Putamen (tissue), 1 donor: ENCODE measurements around the gene RHO.

ENCODE experiments used
- DNase-seq: peaks from one replicate; pipeline ENCODE4 v3.0.0-alpha.2; 2016; ENCODE audit warnings: low spot score

RHO gene

GRCh38 chr3:129519896-129520715, 8.3 kb upstream of the RHO start:
- DNase-seq: no peak

DNA sequence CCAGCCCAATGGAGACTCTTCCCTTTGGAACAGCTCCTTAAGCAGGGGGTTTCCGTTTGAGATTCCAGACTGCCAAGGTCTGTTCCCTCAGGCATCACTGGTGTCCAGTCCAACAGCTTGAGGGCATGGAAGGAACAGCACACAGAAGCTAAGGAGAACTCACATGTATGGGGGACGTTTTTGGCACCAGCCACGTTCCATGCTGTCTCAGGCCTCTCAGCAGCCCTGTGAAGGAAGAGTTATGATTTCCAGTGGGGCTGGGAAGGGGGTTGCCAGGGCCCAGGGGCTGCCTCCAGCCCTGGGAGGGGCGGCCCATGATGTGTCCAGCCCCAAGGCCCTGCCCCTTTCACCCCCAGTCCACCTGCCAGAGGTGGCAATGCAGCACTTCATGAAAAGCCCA, 7.5 kb upstream of the RHO start:
- no peak for DNase-seq

GRCh38 chr3:129521611-129522010, 6.8 kb upstream of the RHO start:
- DNase-seq: no peak

- no peak for DNase-seq
Measured at GRCh38 chr3:129522953-129523352, 5.5 kb upstream of the RHO start.

GRCh38 chr3:129524081-129524480, 4.4 kb upstream of the RHO start:
- no peak for DNase-seq

GRCh38 chr3:129525341-129525968, 3.0 kb upstream of the RHO start:
- no peak for DNase-seq

GRCh38 chr3:129526121-129526900, 2.1 kb upstream of the RHO start:
- no peak for DNase-seq

DNA sequence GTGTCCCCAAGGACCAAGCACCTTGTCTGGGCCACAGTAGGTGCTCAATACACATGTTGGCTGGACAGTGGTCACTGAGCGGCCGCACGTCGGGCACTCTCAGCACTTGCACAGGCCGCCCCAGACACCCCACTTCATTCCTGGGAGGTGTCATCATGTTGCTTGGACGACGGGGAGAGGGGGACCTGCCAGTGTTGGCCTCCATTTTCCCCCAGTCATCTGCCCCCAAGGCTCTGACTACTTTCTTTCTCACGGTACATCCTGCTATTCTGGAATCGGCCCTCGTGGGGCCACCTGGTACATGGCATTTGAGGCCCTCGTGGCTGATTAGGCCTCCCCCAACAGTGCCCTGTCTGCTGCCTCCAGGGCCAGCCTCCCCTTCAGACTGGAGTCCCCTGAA, 1.2 kb upstream of the RHO start:
- no peak for DNase-seq

GRCh38 chr3:129529436-129530210, 1.2 kb downstream of the RHO start:
- DNase-seq: no peak

DNA sequence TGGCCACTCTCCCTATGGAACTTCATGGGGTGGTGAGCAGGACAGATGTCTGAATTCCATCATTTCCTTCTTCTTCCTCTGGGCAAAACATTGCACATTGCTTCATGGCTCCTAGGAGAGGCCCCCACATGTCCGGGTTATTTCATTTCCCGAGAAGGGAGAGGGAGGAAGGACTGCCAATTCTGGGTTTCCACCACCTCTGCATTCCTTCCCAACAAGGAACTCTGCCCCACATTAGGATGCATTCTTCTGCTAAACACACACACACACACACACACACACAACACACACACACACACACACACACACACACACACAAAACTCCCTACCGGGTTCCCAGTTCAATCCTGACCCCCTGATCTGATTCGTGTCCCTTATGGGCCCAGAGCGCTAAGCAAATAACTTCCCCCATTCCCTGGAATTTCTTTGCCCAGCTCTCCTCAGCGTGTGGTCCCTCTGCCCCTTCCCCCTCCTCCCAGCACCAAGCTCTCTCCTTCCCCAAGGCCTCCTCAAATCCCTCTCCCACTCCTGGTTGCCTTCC, 1.9 kb downstream of the RHO start:
- DNase-seq: no peak

GRCh38 chr3:129530821-129531220, 2.4 kb downstream of the RHO start:
- no peak for DNase-seq

DNA sequence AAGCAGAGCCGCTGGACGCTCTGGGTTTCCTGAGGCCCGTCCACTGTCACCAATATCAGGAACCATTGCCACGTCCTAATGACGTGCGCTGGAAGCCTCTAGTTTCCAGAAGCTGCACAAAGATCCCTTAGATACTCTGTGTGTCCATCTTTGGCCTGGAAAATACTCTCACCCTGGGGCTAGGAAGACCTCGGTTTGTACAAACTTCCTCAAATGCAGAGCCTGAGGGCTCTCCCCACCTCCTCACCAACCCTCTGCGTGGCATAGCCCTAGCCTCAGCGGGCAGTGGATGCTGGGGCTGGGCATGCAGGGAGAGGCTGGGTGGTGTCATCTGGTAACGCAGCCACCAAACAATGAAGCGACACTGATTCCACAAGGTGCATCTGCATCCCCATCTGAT, 3.3 kb downstream of the RHO start:
- DNase-seq: no peak

GRCh38 chr3:129532261-129532660, 3.8 kb downstream of the RHO start:
- DNase-seq: no peak

GRCh38 chr3:129533406-129533805, 5.0 kb downstream of the RHO start:
- DNase-seq: no peak

GRCh38 chr3:129534428-129535027, 6.1 kb downstream of the RHO start:
- no peak for DNase-seq

GRCh38 chr3:129535075-129535474, 6.6 kb downstream of the RHO start:
- DNase-seq: no peak

- no peak for DNase-seq
Measured at GRCh38 chr3:129536374-129536667, 7.9 kb downstream of the RHO start.

DNA sequence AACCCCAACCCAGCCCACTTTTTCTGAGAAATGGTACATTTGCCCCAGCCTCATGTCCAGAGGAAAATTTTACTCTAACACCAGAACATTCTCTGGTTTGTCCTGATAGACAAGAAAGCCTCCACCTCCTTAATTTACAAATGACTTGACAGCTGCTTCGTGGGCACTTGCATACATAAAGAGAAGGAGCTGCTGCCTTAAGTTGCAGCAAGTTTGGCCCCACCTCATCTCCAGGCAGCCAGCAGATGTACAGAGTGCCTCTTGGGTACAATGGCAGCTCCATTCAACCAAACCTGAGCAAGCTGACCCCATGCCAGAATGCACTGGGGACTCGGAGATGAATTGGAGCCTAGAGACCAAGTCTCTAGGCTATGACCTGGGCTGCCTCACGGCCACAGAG, 8.4 kb downstream of the RHO start:
- DNase-seq: no peak

DNA sequence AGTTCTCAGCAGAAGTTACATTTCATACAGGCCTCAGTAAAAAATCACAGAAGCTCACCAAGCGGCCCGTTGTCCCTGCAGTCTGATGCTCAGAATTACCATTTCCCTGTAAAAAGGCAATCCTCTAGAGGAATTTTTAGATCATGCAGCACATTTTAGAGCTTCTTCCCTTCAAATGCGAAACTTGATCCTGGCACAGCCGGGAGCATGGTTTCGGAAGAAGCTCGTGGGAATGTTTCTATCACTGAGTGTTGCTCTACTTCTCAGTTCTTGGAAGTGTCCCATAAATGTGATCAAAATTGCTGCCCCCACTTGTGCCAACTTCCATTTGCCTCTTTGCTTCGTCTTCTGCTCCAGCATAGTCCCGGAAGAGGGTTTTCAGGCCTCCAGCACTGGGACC, 10.8 kb downstream of the RHO start:
- no peak for DNase-seq

GRCh38 chr3:129540776-129541516, 12.5 kb downstream of the RHO start:
- DNase-seq: no peak

DNA sequence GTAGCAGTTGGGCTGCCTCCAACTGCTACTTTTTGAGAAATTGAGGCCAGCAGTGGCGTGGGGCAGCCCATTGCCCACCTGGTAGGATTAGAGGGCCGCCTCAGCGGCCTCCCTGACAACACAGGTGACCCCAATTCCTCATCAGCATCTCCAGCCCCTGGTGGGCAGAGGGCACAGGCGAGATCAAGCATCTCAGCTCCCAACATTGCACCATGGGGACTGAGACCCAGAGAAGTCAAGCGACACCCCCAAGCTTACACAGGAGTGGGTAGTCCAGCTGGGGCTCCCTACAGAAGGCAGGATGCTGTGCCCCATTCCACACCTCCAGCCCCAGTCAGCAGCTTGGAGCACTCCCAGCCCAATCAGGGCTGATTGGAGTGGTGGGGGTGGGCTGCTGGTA, 14.3 kb downstream of the RHO start:
- no peak for DNase-seq
